ENCODE data around the gene GNL1. TPM values are rescaled to one million over a fixed set of nuclear protein-coding genes. Genes with fewer than 3 reads are reported as not detected.

Gene GNL1
- total and polyA plus RNA-seq, 2 of the 8 experiments (the other 6 are each of a cell fraction or from before 2014, with no cell fraction given): 42.4 to 67.8 TPM

- TF ChIP-seq CBX8 (IDR thresholded peaks at IDR 0.05; ENCODE audit: borderline replicate concordance, low read depth, low read length) (no peak), CEBPB (IDR thresholded peaks at IDR 0.05; ENCODE audit: low read depth, low read length) (no peak), RAD21 (IDR thresholded peaks at IDR 0.05 in 1 of 2, conservative IDR thresholded peaks at IDR 0.05 in 1 of 2; ENCODE audit: low read depth in 2 of 2, low read length in 2 of 2) (no peak), NANOG (IDR thresholded peaks at IDR 0.05; ENCODE audit: insufficient read depth, low read depth, low read length, poor library complexity, severe bottlenecking) (no peak)
Observed at GRCh38 chr6:30560930-30561329, 4.6 kb upstream of the GNL1 start (continued).

Data from H1 (cell line).